ENCODE results near the gene APBA2.

Gene APBA2

DNA sequence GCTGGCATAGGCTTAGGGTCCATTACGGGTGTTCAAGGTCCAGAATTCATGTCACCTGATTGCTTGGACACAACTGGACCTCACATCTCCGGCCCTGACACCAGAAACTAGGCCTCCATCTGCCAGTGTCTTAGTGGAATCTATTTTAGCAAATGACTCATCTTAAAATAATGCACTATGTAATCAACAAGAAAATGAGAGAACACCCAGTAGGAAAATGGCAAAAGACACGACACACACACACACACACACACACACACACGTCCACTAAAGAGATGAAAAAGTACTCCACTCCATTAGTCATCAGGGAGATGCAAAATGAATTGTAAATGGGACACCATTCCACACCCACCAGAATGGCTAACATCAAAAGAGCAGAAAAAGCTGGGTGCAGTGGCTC lies 11.2 kb downstream of the APBA2 start:
- no peak for DNase-seq (ENCODE audit: low spot score)

DNA sequence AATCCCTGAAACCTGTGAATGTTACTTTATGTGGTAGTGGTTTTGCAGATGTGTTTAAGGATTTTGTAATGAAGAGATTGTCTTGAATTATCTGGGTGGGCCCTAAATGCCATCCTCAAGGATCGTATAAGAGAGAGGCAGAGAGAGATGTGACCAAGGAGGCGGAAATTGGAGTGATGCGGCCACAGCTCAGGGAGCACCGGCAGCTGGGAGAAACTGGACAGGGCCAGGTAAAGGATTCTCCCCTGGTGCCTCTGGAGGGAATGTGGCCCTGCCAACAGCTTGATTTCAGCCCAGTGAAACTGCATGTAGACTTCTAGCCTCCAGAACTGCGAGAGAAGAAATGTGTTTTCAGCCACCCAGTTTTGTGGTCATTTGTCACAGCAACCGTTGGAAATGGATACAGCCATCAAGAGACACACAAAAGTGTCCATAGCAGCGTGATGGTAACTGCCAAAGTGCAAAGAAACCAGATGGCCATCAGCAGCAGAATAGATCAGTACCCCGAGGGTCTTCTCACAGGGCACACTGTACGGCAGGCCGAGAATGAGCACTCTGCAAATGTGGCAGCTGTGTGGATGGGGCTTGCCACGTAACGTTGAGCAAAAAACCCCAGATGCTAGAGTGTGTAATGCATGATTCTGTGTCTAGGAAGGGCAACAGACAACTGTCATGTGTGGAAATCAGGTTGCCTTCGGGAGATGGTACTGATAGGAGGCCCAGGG lies 12.2 kb downstream of the APBA2 start:
- no peak for DNase-seq (ENCODE audit: low spot score)

DNA sequence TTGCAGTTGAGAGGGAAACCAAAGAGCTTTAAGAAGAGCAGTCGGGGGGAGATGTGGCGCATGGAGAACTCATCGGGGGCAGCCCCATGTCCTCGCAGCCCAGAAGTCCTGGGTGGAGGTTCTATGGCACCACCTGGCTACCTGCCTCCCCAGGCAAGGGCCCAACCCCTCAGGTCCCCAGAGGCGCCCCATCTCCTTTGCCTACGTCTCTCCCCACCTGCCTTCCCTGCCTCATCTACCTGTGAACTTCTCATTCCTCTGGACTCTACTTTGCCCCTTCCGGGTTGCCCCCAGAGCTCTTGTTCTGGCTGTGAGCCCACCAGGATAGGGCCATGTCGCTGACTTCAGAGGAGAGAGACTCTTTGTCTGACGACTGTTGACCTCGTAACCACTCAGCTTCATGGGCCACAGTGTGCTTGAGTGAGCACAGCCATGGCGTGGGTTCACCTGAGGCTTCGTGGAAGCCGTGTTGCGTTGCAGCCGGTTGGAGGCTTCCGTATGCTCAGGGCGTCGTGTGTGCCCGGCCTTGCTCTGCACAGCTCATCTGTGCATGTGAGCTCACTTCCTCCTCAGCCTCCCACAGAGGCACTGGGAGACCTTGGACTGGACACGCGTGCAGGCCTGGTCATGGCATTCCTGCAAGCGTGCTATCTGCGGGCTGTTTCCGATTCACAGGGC lies 13.4 kb downstream of the APBA2 start:
- DNase-seq (ENCODE audit: low spot score), result no peak

DNA sequence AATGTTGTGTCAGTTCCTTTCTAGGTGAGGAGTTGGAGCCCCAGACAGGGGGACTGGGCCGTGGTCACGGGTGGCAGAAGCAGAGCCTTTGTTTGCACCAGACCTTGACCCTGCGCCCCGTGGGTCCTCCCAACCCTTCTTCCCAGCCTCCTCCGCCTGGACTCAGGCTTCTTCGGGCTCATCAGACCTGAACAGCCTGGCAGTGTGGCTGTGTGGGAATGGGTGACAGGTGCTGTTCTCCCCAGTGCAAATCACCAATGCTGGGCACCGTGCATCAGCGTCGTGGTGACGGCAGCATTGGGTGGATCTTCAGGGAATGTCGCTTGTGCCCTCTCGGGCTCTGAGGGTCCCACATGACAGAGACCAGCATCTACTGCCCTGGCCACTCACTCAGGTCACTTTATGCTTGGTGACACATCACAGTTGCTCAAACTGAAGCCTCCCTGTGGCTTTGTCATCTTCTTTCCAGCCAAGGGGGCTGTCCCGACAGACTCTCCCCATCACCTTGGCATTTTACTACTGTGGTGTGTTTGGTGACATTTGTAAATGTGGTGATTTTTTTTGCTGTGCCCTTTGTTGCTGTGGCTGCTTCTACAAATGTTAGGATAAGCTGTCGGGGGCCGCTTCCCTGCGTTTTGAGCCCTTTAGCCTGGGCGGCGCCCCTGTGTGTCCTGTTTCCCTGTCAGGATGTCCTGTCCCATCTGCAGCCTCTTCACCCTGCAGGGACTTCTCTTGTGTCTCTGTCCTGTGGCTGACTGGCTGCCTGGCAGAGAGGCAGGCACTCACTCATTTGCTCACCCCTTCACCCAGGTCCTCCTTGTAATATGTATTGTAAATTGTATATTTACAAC lies 14.5 kb downstream of the APBA2 start:
- DNase-seq (ENCODE audit: low spot score), result no peak

DNA sequence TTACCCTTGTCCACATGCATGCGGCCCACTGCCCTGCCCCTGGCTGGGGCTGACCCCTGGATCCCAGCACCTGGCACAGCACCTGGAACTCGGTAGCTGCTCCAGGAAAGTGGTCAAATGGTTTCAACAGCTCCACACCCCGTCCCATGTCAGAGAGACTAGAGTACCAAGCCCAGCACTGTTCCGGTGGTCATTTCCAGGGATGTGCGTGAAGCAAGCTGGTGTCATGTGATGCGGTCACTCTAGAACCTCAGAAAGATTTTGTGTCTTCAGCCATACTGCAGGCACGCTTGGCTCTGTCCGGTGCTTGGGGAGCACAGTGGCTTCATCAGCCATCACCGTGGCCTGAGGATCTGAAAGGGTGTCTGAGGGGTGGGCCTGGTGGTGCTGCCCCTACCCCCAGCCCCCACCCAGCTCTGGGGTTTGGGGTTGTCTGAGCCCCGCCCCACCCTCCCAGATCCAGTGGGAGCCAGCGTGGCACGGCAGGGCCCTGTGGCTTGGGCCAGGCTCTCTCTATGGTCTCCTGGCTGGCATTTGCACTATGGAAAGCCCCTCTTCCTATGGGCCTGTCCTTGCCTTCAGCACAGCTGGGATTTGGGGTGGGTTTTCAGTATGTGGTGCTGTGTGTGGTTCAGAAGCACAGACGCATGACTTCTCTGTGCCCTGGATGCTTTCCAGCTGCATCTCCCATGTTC lies 15.3 kb downstream of the APBA2 start:
- DNase-seq (ENCODE audit: low spot score), result no peak

DNA sequence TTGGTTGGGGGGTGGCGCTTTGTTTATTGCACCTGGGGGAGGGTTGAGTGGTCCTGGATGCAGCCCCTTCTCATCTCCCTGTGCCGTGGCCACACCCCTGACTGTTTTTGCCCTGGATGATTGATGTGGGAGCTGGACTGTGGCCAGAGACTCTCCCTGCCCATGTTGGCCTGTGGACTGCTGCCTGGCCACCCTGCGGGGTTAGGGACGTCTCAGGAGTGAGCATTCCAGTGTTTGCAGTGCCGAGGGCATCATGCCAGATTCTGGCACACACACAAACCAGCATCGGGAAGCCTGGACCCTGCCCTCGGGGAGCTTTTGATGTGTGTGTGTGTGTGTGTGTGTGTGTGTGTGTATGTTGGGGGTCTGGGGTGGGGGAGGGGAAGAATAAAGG lies 15.8 kb downstream of the APBA2 start:
- DNase-seq (ENCODE audit: low spot score), result no peak

DNA sequence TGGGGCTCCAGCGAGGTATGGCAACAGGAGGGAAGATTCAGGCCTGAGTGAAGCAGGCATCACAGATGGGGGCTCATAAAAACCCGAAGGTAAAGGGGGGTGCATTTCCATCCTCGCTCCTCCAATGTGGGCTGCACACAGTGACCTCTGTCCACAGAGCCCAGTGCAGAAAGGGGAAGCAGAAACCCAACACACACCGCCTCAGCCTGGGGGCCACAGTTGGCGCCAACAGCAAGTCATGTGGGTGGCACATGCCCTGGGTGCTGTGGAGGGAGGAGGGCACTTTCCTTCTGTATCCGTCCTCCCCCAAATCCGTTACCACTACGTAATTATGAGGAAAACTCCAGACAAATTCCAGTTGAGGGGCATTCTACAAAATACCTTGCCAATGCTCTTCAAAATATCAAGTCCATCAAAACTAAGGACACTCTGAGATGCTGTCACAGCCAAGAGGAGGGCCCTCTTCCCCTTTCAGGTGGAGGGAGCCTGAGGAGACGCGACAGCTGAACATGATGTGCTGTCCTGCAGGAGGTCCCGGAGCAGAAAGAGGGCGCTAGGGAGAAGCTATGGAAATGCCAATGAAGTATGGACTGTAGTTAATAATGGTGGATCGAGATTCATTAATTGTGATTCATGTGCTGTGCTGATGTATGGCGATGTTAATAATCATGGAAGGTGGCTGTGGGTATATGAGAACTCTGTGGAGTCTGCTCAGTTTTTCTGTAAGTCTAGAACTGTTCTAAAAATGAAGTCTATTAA lies 16.4 kb downstream of the APBA2 start:
- no peak for DNase-seq (ENCODE audit: low spot score)

DNA sequence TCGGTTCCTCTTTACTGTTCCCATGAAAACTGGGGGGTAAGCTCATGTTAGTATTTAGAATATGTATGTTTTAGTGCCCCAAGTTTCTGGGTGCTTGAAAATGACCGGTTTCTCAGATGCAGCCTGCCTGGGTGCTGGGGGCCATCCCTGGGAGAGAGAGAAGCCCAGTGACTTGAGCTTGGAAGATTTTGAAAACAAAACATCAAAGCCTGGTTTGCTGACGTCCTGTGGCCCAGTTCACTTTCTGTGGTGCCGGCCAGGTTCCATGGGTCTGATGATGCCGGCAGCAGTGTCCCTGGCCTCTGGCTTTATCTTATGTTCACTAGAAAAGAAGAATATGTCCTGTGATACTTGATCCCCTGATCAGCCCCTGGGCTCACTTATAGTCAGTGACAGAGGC lies 17.1 kb downstream of the APBA2 start:
- DNase-seq (ENCODE audit: low spot score), result no peak

DNA sequence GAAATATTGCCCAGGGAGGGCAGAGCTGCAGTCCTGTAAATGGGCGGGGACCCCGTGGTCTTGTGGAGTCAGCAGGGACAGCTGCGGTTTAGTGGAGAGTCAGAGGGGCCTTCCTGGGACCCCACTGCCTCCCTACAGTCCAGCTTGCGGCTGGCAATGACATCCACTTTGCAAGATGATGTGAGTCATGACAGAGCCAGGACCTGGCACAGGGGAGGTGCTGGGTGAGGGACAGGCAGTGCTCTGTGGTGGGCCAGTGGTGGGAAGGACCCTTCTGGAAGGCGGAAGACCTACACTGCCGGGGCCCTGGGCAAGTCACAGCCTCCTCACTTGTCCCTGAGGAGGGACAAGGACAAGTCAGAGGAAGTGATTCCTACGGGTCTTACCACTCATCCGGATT lies 17.8 kb downstream of the APBA2 start:
- no peak for DNase-seq (ENCODE audit: low spot score)

DNA sequence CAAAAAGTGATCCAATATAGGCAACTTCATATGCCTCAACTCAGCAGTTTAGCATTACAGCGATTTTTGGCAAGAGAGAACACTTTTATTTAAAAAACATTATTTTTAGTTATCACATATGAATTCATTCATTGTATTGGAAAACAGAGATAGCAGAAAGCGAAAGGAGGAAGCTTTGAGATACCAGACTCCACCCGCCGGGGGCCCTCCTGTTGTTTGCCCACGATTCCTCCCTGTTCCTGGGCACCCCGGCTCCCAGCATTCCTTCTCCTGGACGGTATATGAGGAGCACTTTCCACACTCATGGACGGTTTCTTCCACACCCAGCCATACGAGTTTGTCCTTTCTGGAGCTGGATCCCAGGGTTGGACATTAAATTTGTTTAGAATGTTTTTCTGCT lies 18.2 kb downstream of the APBA2 start:
- no peak for DNase-seq (ENCODE audit: low spot score)

DNA sequence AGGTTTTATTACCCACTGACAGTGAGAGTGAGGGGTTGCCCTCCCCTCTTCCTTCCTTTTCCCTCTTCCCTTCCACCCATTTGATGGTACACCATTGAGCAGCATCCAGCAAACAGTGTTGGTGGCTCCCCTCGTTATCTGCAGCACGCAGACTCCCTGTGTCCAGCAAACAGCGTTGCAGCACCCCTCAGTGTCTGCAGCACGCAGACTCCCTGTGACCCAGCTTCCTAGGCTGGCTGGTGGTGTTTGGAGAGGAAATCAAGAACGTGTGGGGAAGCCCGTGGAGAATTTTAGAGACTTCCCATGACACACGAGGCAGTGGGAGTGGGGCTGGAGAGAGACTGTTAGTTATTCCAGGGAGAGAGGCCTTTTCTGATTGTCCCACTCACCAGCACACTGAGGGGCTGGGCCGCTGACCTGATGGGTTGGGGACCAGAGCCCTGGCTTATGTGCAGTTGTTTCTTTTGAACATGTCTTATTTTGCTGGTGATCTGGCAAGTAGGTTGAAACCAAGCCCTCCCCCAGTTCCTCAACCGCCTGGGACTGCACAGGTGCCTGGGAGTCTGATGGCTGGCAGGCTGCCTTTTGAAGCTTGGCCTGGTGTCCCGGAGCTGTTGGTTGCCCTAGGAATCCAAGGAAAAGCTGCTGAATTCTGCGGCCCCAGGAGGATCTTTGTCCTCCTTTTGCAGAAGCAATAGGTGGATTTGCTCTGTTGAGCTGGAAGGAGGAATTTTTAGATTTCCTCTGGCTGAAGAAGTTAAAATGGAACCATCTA lies 19.0 kb downstream of the APBA2 start:
- no peak for DNase-seq (ENCODE audit: low spot score)

DNA sequence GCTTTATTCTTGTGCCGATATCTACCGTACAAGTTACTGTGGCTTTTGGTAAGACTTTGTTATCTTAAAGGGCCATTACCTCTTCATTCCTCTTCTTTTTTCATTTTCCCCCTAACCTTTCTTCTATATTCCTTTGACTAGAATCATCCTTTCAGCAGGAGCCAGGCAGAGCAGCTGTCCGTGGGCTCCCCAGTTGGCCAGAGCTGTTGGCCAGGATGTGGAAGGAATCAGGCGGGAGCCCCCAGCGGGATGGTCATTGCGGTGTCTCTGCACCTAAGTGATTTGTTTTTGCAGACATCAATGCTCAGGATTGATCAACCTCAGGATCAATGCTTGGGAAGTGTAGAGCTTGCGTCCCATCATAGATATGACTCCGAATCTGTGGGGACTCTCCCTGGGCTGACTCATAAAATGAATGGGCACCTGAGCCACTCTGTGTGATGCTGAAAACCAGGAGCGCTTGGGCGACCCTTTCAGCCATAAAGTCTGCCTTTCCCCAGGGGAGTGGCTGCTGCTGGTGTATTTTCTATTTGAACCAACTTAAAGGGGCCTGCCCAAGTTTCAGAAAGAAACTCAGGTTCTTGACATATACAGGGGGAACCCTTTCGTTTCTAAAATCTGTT lies 21.7 kb downstream of the APBA2 start:
- no peak for DNase-seq (ENCODE audit: low spot score)

DNA sequence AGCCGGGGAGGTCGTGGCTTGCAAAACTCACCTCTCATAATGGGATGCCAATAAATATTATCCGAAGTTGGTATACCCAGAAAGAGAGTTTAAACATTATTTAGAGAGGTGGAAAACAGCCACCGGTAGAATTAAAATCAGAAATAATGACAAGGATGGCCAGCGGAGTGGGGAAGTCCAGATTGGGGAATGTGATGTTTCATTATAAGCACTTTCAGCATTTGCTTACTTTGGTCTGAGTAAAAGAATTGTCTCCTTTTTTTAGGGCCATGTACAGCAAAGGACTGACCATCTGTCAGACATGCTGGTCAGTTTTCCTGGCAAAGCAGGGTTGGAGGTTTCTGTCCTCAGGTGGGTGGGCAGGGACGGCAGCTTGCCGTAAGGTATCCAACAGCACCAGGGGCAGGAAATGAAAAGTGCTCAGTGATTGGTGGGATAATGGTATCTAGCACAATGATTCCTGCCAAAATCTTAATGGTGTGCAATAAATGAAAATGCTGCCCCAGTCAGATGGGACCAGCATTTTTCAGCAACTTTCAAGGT lies 24.3 kb downstream of the APBA2 start:
- DNase-seq (ENCODE audit: low spot score), result no peak

DNA sequence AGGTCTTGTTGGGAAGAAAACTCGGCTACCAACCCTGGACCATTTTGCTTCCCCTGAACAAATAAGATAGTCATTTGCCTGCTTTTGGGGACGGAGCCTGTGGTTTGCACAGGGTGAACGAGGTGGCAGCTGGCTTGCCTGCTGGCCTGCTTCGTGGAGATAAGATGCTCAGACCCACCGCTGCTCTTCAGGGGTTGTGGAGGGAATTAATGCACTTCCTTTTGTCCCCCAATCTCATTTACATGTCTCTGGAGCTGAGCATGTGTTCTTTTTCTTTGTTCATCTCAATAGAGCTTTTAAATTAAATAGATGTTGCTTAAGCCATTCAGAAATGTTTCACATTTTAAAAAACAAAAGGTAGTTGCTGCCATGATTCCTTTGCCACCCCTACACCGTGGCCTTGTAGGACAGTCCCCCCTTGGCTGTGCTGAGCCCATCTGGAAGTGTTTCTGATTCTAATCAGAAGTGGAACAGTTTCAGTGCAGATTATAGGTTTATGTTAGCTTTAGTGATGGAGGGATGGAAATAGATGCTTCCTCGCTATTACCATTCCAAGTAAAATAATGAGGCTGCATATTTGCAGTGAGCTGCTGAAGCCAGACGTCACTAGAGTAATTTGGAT lies 25.6 kb downstream of the APBA2 start:
- DNase-seq (ENCODE audit: low spot score), result no peak

DNA sequence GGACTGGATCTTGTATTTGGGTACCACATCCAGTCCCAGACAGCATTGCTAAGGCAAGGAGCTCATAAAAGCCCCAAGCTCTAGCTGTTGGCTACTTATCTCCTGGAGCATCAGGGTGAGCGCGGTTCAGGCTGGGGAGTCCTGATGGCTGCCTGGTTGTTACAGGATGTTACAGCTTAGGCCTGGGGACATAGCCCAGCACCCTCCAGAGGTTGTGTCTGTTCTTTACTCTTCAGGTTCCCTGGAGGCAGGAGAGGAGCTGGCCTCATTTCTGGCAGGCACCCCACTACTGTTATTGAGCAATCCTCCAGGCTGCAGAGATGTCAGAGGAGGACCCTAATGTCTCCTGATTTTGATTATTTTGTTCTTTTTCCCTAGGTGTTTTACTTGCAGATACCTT lies 26.6 kb downstream of the APBA2 start:
- no peak for DNase-seq (ENCODE audit: low spot score)

DNA sequence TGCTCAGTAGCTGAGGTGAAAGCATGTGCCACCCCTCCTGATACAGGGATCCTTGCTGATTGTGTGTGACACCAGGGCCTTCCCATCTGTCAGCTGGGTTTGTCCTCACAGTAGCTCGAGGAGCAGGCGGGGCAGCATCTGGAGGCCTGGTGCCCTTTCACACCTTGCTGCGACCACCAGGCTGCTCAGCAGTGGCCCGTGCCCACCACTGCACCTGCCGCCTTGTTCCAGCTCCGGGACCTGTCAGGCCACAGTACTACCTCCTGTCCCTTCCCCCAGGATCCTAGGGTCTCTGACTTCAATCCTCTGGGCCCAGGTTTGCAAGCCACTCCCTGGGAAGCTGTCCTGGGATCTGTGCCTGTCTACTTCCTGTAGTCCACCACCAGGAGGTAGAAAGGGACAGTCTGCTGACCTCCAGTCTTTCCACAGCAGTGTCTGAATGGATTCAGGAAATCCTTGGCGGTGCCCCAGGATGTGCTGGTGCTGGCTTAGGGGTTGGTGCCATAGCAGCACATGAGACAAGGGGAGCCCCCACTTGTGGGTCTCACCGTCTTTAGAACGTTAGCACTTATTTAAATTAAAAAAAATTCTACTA lies 27.5 kb downstream of the APBA2 start:
- no peak for DNase-seq (ENCODE audit: low spot score)

DNA sequence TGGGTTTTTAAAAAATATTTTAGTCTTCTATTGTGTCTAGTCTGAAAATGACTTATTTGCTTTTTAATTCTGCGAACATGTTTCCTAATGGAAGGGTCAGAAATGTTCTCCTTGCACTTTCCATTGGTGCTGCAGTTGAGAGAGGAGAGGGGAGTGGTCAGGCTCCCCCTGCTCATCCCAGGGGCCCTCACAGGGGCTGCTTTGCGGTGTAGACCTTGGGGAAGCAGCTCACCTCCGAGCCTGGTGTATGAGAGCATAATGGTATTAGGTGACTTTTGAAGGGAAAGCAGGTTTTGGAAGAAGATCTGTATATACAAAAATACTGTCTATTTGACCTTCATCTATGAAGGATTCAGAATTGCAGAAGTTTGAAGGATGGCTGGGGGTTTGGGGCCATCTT lies 28.3 kb downstream of the APBA2 start:
- DNase-seq (ENCODE audit: low spot score), result no peak

DNA sequence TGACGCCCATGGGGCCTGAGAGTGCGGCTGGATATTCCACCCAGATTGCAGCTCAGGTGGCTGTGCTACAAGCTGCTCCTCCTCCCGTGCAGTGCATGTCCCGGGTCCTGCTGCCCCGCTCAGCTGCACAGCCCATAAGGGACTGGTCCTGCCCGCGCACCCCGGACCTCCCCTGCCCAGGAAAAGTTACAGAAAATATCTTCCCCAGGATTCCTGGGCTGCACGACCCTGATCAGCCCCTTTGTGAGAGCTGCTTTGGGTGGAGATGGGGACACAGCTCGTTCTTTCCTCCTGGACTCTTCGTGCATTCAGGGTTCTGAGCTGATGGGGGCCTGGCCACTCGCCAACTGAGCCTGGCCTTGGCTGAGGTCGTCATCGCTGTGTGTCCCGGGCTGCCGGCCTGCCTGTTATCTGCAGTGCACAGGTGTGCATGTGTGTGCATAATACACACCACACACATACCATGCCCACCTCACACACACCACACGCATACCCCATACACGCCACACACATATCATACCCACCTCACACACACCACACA lies 28.8 kb downstream of the APBA2 start:
- no peak for DNase-seq (ENCODE audit: low spot score)
